HepG2 (cell line): ENCODE data around the gene RPS2. TPM values are rescaled to one million over a fixed set of nuclear protein-coding genes. Genes with fewer than 3 reads are reported as not detected.

Experiments
- ADNP ChIP-seq: sonication (generic); formaldehyde crosslinking; IDR thresholded peaks from 2 replicates; pipeline ENCODE4 v1.4.0; 2020; ENCODE audit warnings: missing genetic modification reagents
- DBP ChIP-seq: sonication (generic); formaldehyde crosslinking; IDR thresholded peaks from 2 replicates; pipeline ENCODE4 v1.4.0; 2020; ENCODE audit warnings: missing genetic modification reagents; ENCODE audit errors: not compliant biosample characterization
- EP300 ChIP-seq, 3 experiments: sonication (generic) in 1 of 3; formaldehyde crosslinking in 1 of 3; IDR thresholded peaks; 2 replicates each; pipeline versions ENCODE4 v1.5.1 to v1.6.1; 2011 to 2020; ENCODE audit warnings: low read depth in 2 of 3, low read length in 2 of 3, borderline replicate concordance in 1 of 3, improper control_type of control experiment in 1 of 3, mild to moderate bottlenecking in 1 of 3, missing genetic modification reagents in 1 of 3, moderate library complexity in 1 of 3
- HHEX ChIP-seq: IDR thresholded peaks from 2 replicates; pipeline ENCODE4 v1.6.1; 2016; ENCODE audit warnings: control low read depth
- ISL2 ChIP-seq: sonication (generic); formaldehyde crosslinking; IDR thresholded peaks from 2 replicates; pipeline ENCODE4 v1.5.0; 2020; ENCODE audit warnings: missing genetic modification reagents
- KDM1A ChIP-seq: IDR thresholded peaks from 2 replicates; pipeline ENCODE4 v1.6.1; 2016; ENCODE audit warnings: missing compliant biosample characterization
- NFIC ChIP-seq: IDR thresholded peaks from 2 replicates; pipeline ENCODE4 v1.6.1; 2012; ENCODE audit warnings: mild to moderate bottlenecking, low read length, inconsistent platforms
- NR2F6 ChIP-seq, 2 experiments: IDR thresholded peaks; 2 replicates each; pipeline ENCODE4 v1.6.1; 2016; ENCODE audit warnings: antibody characterized with exemption in 1 of 2, mild to moderate bottlenecking in 1 of 2
- REST ChIP-seq, 2 experiments: IDR thresholded peaks; 2 replicates each; pipeline ENCODE4 v1.6.1; 2011 to 2012; ENCODE audit warnings: low read length in 2 of 2, borderline replicate concordance in 1 of 2, low read depth in 1 of 2, mild to moderate bottlenecking in 1 of 2, moderate library complexity in 1 of 2
- RFXANK ChIP-seq: IDR thresholded peaks from 2 replicates; pipeline ENCODE4 v1.6.1; 2016
- SIX4 ChIP-seq: sonication (generic); formaldehyde crosslinking; IDR thresholded peaks from 2 replicates; pipeline ENCODE4 v1.4.0; 2020; ENCODE audit warnings: missing genetic modification reagents
- YEATS2 ChIP-seq: sonication (generic); formaldehyde crosslinking; IDR thresholded peaks from 2 replicates; pipeline ENCODE4 v1.4.0; 2020; ENCODE audit warnings: missing genetic modification reagents, borderline replicate concordance
- ZFAT ChIP-seq: sonication (generic); formaldehyde crosslinking; conservative IDR thresholded peaks from 2 replicates; pipeline ENCODE4 v1.8.1; 2023; ENCODE audit warnings: missing genetic modification reagents, inconsistent platforms
- ZFY ChIP-seq: sonication (generic); formaldehyde crosslinking; IDR thresholded peaks from 2 replicates; pipeline ENCODE4 v1.4.0; 2020; ENCODE audit warnings: missing genetic modification reagents
- ZNF3 ChIP-seq: IDR thresholded peaks from 2 replicates; pipeline ENCODE4 v1.7.0; 2017; ENCODE audit warnings: inconsistent platforms
- ZNF354B ChIP-seq: sonication (generic); formaldehyde crosslinking; IDR thresholded peaks from 2 replicates; pipeline ENCODE4 v1.8.0; 2022; ENCODE audit warnings: mild to moderate bottlenecking, missing genetic modification reagents
- ZNF512B ChIP-seq: sonication (generic); formaldehyde crosslinking; IDR thresholded peaks from 2 replicates; pipeline ENCODE4 v1.5.1; 2020; ENCODE audit warnings: missing genetic modification reagents, mild to moderate bottlenecking, borderline replicate concordance
- ZNF530 ChIP-seq: sonication (generic); formaldehyde crosslinking; IDR thresholded peaks from 2 replicates; pipeline ENCODE4 v1.5.0; 2020; ENCODE audit warnings: low read depth, mild to moderate bottlenecking, missing genetic modification reagents
- ZNF816 ChIP-seq: sonication (generic); formaldehyde crosslinking; IDR thresholded peaks from 2 replicates; pipeline ENCODE4 v1.8.0; 2022; ENCODE audit warnings: missing genetic modification reagents, mild to moderate bottlenecking, borderline replicate concordance
- ZNF891 ChIP-seq: sonication (generic); formaldehyde crosslinking; IDR thresholded peaks from 2 replicates; pipeline ENCODE4 v1.5.0; 2020; ENCODE audit warnings: mild to moderate bottlenecking, missing genetic modification reagents
- polyA plus RNA-seq, 8 experiments: library from polyadenylated mRNA; depleted of rRNA in 3 of 8; stranded (reverse) in 7 of 8; unstranded in 1 of 8; fragments of >200 nt; fragmentation: Illumina TruSeq in 4 of 8; extraction: Trizol in 4 of 8; gene quantifications; 2 replicates each; pipeline versions ENCODE4 v1.2.1 to v1.2.3, GENCODE V29; 2011 to 2016; ENCODE audit warnings: low read depth in 4 of 8, missing spikeins in 1 of 8, mixed read lengths in 1 of 8; ENCODE audit not compliant: insufficient read depth in 1 of 8
- total RNA-seq, 5 experiments: library from RNA; depleted of rRNA; stranded (reverse); fragments of >200 nt; fragmentation: Illumina TruSeq; extraction: Trizol; gene quantifications; 2 replicates each; pipeline ENCODE4 v1.2.3, GENCODE V29; 2016; ENCODE audit warnings: low read depth in 1 of 5
- TF ChIP-seq, protein P1 (sequence below): sonication (generic); formaldehyde crosslinking; conservative IDR thresholded peaks from 2 replicates; pipeline ENCODE4 v1.8.0; 2022; ENCODE audit warnings: low read depth, missing genetic modification reagents

The RPS2 gene
- total and polyA plus RNA-seq, 2 of the 13 experiments (the other 11 are each of a cell fraction or from before 2014, with no cell fraction given) = 1,908 to 4,514 TPM

GRCh38 chr16:1971796-1972489 lies 7.3 kb upstream of the RPS2 start, which contains the start of gene TBL3 (continued):
- TF ChIP-seq HHEX = no peak
- TF ChIP-seq ADNP = no peak; the same call in 1 of the 2 replicates
- no peak for TF ChIP-seq REST (IDR thresholded peaks at IDR 0.05; ENCODE audit: borderline replicate concordance in 1 of 2, low read depth in 1 of 2, low read length in 2 of 2)
- TF ChIP-seq RFXANK (CRISPR knock-in tag) = peak; percentile 56; the same call in 1 of the 2 replicates
- peak; percentile 58; the same call in 1 of the 2 replicates for TF ChIP-seq ISL2
- no peak for TF ChIP-seq ZNF891
- no peak for TF ChIP-seq ZNF354B (CRISPR knock-in tag)
- TF ChIP-seq ZFAT (CRISPR knock-in tag) = no peak
- no peak for TF ChIP-seq ZNF3 (CRISPR knock-in tag)
- peak; percentile 66 for TF ChIP-seq DBP
- peak; percentile 53; the same call in 1 of the 2 replicates for TF ChIP-seq KDM1A (CRISPR knock-in tag)
- TF ChIP-seq, protein P1, sequence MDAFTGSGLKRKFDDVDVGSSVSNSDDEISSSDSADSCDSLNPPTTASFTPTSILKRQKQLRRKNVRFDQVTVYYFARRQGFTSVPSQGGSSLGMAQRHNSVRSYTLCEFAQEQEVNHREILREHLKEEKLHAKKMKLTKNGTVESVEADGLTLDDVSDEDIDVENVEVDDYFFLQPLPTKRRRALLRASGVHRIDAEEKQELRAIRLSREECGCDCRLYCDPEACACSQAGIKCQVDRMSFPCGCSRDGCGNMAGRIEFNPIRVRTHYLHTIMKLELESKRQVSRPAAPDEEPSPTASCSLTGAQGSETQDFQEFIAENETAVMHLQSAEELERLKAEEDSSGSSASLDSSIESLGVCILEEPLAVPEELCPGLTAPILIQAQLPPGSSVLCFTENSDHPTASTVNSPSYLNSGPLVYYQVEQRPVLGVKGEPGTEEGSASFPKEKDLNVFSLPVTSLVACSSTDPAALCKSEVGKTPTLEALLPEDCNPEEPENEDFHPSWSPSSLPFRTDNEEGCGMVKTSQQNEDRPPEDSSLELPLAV (CRISPR knock-in tag) = peak; percentile 62; the same call in 1 of the 2 replicates
- TF ChIP-seq NR2F6 (IDR thresholded peaks at IDR 0.05) = no peak
- TF ChIP-seq NR2F6 (CRISPR knock-in tag; IDR thresholded peaks at IDR 0.05) = peak; percentile 83
- TF ChIP-seq ZNF530 (CRISPR knock-in tag) = no peak
- TF ChIP-seq SIX4 (CRISPR knock-in tag) = 0 out of 2 replicates have a peak, but pooled peaks have one; percentile 18
- TF ChIP-seq NFIC = no peak
- peak; percentile 100 for TF ChIP-seq YEATS2 (CRISPR knock-in tag)
- TF ChIP-seq ZFY (CRISPR knock-in tag) = peak; percentile 88
- no peak for TF ChIP-seq ZNF512B
- TF ChIP-seq ZNF816 (CRISPR knock-in tag) = 0 out of 2 replicates have a peak, but pooled peaks have one; percentile 50
- TF ChIP-seq EP300 (IDR thresholded peaks at IDR 0.05; ENCODE audit: low read depth in 2 of 2, low read length in 2 of 2) = 0 out of 4 replicates have a peak, but pooled peaks of 1 of the 2 experiments have one; percentile 49
- no peak; the same call in 1 of the 2 replicates for TF ChIP-seq EP300 (CRISPR knock-in tag; IDR thresholded peaks at IDR 0.05; ENCODE audit: borderline replicate concordance)
